Muscle of leg (tissue), 11 donors: ENCODE results near the gene IKZF2. TPM values are rescaled to one million over a fixed set of nuclear protein-coding genes. Genes with fewer than 3 reads are reported as not detected.
A peak's percentile ranks its signal among the peaks of the same experiment; 100 is the strongest.

ENCODE experiments used
- DNase-seq: peaks from one replicate; pipeline ENCODE4 v3.0.0; 2013
- H3K27ac ChIP-seq: one replicate; pipeline ENCODE4 v1.5.1; 2013; ENCODE audit warnings: mild to moderate bottlenecking, low read length, control low read depth
- H3K27me3 ChIP-seq: one replicate; pipeline ENCODE4 v1.6.1; 2013; ENCODE audit warnings: low read length; ENCODE audit not compliant: control insufficient read depth, insufficient read depth
- H3K36me3 ChIP-seq: one replicate; pipeline ENCODE4 v1.6.1; 2013; ENCODE audit warnings: low read length; ENCODE audit not compliant: control insufficient read depth, insufficient read depth
- H3K4me1 ChIP-seq: one replicate; pipeline ENCODE4 v1.6.1; 2013; ENCODE audit warnings: low read length; ENCODE audit not compliant: control insufficient read depth, insufficient read depth
- H3K4me3 ChIP-seq: one replicate; pipeline ENCODE4 v1.5.1; 2013; ENCODE audit warnings: low read length, control low read depth
- H3K9me3 ChIP-seq: replicated peaks from 2 replicates; pipeline ENCODE4 v1.6.1; 2013; ENCODE audit warnings: low read depth, low read length; ENCODE audit not compliant: control insufficient read depth
- WGBS: methylation state at CpG from one replicate; pipeline ENCODE4 v1.1.5; 2013; ENCODE audit warnings: missing lambda C conversion rate; ENCODE audit not compliant: insufficient coverage; 5-methylcytosine and 5-hydroxymethylcytosine counted together
- polyA plus RNA-seq, 8 donors: library from polyadenylated mRNA; unstranded; fragments of 120-200 nt; gene quantifications; one replicate each; pipeline versions ENCODE4 v1.2.1 to v1.2.3, GENCODE V29; 2013; ENCODE audit warnings: inconsistent platforms in 1 of 8, low replicate concordance in 1 of 8; ENCODE audit not compliant: insufficient read length in 8 of 8, insufficient read depth in 1 of 8
- total RNA-seq: library from RNA; stranded (reverse); fragments of 120-200 nt; gene quantifications from one replicate; pipeline ENCODE4 v1.2.4, GENCODE V29; 2013

Gene IKZF2
- total and polyA plus RNA-seq, 9 donors: 1.8 to 5.1 (median 3.0) TPM

DNA sequence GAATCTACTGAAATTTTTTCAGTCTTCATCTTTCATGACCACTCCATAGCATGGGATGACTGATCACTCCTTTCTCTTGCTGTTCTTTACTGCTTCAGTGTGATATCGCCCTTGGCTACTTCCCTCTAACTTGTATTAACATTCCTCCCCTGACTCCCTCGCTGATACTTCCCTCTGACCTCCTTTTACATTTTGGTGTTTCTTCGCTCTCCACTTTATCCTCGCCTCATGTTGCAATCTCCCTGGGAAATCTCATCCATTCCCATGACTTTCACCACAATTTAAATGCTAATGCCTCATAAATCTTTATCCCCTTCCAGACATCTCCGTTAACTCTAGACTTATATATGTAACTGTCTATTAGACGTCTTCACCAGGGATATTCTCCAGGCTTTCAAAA is 167.3 kb downstream of the IKZF2 start:
- H3K4me1 ChIP-seq: no peaks in the 10 kb centered on the region
- WGBS: 53% methylated on average over 4 of the region's 6 CpGs
- no peaks in the 10 kb centered on the region for H3K9me3 ChIP-seq
- no peak overlapping the region for H3K4me3 ChIP-seq
- no peaks in the 10 kb centered on the region for H3K27me3 ChIP-seq
- H3K27ac ChIP-seq: no peak overlapping the region
- no peak for DNase-seq
- no peaks in the 10 kb centered on the region for H3K36me3 ChIP-seq

DNA sequence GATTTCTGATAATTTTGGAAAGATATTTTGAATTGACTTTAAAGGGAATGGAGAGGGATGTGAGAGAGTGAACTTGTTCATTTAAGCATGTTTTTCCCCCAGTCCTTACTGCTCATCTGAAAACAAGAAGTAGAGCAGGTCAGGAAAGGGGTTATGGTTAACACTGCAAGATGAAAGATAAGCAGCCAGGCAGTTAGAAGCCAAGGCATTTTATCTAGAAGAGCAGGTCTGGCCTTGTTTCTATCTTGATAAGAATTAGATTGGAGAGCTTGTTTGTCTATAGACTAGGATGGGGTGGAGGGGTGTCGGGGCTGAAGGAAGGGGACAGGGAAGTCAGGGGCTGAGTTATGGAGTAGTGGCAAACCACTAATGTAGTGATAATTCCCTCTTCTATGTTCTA is 171.6 kb downstream of the IKZF2 start:
- Histone ChIP-seq H3K27me3 (no peaks in the 10 kb centered on the region), H3K4me3 (no peak overlapping the region), H3K9me3 (no peaks in the 10 kb centered on the region), H3K27ac (no peak overlapping the region), H3K36me3 (no peaks in the 10 kb centered on the region), H3K4me1 (no peaks in the 10 kb centered on the region)
- DNase-seq: no peak
- no CpG with 5 or more reads among the region's 1 CpG for WGBS

DNA sequence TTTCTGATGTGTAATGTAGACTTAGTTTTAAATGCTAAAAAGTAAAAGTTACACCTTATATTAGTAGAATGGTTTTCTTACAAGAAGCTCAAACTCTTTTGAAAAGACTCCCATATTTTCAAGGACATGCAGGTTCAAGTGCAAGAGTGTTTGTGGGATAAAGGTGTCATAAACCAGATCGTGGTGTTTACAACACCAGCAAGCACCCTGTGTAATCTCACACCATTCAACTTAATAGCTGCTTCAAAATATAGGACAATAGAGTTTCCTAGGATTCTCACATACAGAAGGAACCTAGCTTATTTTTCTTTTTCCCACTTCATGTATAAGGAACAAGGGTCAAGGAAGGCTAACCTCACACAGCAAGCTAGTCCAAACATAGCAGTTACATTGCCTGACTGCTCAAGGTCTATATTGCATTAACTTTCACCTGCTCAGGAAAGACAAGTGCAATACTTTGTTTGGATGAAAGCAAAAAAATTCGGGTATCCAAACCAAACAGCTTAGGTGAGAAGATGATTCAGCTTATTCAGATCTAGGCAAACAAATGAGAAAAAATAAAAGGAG is 172.3 kb downstream of the IKZF2 start:
- H3K4me1 ChIP-seq: no peaks in the 10 kb centered on the region
- H3K36me3 ChIP-seq: no peaks in the 10 kb centered on the region
- WGBS: no CpG with 5 or more reads among the region's 2 CpGs
- DNase-seq: no peak
- no peaks in the 10 kb centered on the region for H3K9me3 ChIP-seq
- H3K27ac ChIP-seq: no peak overlapping the region
- H3K4me3 ChIP-seq: no peak overlapping the region
- H3K27me3 ChIP-seq: no peaks in the 10 kb centered on the region

- 83% methylated on average over 2 of the region's 2 CpGs for WGBS
- no peak for DNase-seq
- Histone ChIP-seq H3K27ac (no peak overlapping the region), H3K4me3 (no peak overlapping the region), H3K27me3 (no peaks in the 10 kb centered on the region), H3K9me3 (no peaks in the 10 kb centered on the region), H3K36me3 (no peaks in the 10 kb centered on the region), H3K4me1 (no peaks in the 10 kb centered on the region)
These were observed 174.3 kb downstream of the IKZF2 start for GRCh38 chr2:212977152-212977551.

DNA sequence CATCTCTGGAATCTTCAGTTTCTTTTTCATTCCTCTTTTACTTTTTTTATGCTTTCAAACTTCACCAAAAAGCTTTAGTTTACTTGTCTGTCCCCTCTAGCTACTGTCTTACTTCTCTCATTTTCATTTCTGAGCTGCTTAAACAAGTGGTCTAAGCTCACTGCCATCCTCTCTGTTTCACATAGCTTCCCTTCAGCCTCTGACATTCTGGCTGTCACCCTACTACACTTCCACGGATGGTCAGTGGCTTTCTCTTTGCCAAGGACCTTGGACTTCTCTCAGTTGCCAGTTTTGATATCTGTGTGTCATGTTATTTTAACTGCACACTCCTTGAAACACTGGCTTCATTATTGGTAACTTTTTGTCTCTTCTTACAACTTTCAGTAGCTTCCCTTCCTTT is 176.1 kb downstream of the IKZF2 start:
- H3K9me3 ChIP-seq: no peaks in the 10 kb centered on the region
- H3K27me3 ChIP-seq: no peaks in the 10 kb centered on the region
- no peak overlapping the region for H3K27ac ChIP-seq
- H3K36me3 ChIP-seq: no peaks in the 10 kb centered on the region
- H3K4me1 ChIP-seq: no peaks in the 10 kb centered on the region
- H3K4me3 ChIP-seq: no peak overlapping the region
- no peak for DNase-seq
- no CpG with 5 or more reads among the region's 1 CpG for WGBS

GRCh38 chr2:212974692-212975091 is 176.7 kb downstream of the IKZF2 start:
- Histone ChIP-seq H3K36me3 (no peaks in the 10 kb centered on the region), H3K27ac (no peak overlapping the region), H3K4me1 (no peaks in the 10 kb centered on the region), H3K4me3 (no peak overlapping the region), H3K9me3 (no peaks in the 10 kb centered on the region), H3K27me3 (no peaks in the 10 kb centered on the region)
- WGBS: no CpG with 5 or more reads among the region's 2 CpGs
- DNase-seq: no peak

DNA sequence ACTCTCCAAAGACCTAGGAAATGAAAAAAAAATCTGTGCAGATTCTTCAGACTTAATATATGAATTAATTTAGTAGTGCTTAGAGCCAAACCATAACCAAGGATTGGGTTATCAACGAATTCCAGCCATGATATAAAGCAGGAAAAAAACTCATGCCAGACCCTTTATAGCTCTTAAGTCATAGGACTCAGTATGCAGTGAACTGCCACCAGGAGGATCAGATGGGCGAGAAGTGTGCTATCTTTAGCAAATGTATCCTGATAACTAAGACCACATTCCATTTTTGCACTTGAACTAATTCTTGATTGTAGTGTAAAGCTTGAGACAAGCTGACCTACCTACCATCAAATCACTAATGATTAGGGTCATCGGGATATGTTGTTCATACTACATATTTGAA is 178.1 kb downstream of the IKZF2 start:
- Histone ChIP-seq H3K27me3 (no peaks in the 10 kb centered on the region), H3K36me3 (no peaks in the 10 kb centered on the region), H3K4me3 (no peak overlapping the region), H3K27ac (no peak overlapping the region), H3K4me1 (no peaks in the 10 kb centered on the region), H3K9me3 (no peaks in the 10 kb centered on the region)
- WGBS: no CpG with 5 or more reads among the region's 3 CpGs
- DNase-seq: peak; percentile 26

DNA sequence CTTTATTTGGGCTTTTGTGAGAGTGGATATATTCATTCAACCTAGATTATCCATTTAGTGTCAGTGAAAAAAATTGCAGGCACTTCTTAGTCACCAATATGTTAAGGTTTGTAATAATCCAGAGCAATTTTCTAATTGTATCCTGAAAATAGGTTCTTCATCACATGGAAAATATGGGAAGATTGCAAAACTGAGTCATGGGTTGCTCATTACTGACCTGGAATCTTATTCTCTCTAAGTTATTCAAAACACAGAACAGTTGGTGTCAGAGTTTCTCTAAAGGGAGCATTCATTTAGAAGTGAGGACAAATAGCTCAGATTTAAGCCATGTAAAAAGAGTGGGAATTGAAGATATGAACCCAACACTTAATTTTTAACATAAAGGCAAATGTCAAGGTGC is 181.3 kb downstream of the IKZF2 start:
- Histone ChIP-seq H3K4me3 (no peak overlapping the region), H3K27me3 (no peaks in the 10 kb centered on the region), H3K27ac (no peak overlapping the region), H3K4me1 (no peaks in the 10 kb centered on the region), H3K36me3 (no peaks in the 10 kb centered on the region), H3K9me3 (no peaks in the 10 kb centered on the region)
- no peak for DNase-seq

DNA sequence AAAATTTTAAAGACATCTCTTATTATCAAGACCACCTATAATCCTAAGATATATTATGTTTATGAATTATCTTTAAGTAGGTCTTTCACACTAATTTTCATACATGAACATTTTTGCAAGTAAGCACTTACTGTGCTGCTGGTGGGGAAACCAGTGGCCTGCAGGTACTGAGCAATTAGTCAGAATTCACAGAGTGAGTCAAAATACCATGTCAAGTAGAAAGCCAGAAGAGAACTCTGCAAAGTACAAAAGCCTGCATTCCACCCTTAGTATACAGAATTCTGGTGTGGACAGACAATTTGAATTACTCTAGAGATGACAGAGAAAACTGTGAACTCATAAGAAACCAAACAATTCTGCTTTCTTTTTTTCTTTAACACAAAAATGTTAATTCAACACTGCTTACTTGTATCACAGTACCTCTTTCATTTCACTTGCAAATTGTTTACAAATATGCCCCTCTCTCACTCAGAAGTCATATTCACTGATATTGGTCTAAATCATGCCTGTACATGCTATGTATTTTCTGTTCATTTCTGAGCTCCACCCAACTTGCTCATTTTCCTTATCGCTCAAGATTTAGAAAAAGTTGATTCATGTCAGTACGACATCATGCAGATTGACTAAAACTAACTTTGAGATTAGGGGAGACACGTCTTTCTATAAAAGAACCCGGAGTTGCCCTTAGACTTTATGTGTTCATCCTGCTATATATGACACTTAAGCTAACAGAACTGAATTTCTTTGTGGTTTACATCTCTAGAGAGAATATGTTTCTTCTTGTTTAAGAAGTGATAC is 182.9 kb downstream of the IKZF2 start:
- no peaks in the 10 kb centered on the region for H3K27me3 ChIP-seq
- H3K9me3 ChIP-seq: no peaks in the 10 kb centered on the region
- 92% methylated on average over 2 of the region's 4 CpGs for WGBS
- H3K27ac ChIP-seq: no peak overlapping the region
- no peak for DNase-seq
- H3K36me3 ChIP-seq: no peaks in the 10 kb centered on the region
- H3K4me1 ChIP-seq: no peaks in the 10 kb centered on the region
- no peak overlapping the region for H3K4me3 ChIP-seq

GRCh38 chr2:212966884-212967283 is 184.5 kb downstream of the IKZF2 start:
- H3K27ac ChIP-seq: no peak overlapping the region
- no peaks in the 10 kb centered on the region for H3K9me3 ChIP-seq
- no peaks in the 10 kb centered on the region for H3K27me3 ChIP-seq
- no peak overlapping the region for H3K4me3 ChIP-seq
- H3K36me3 ChIP-seq: no peaks in the 10 kb centered on the region
- no peak for DNase-seq
- no CpG with 5 or more reads among the region's 1 CpG for WGBS
- no peaks in the 10 kb centered on the region for H3K4me1 ChIP-seq
